ENCODE results near the gene SEMA5B.

DNA sequence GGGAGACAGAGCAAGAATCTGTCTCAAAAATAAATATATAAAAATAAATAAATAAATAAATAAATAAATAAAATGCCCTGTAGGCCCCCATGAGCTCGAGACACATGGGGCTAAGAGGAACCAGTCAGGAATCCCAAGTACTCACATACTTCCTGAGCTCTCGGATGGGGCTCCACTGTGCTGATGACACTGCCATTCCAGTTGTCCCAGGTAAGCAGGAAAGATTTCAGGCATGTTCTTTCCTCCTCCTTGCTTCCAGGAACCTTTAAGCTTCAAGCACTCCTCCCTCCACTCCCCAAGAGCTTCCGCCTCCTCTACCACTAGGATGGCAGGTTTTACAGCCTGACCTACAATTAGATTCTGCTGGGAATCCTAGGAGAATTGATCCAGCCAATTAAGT, 119.3 kb downstream of the SEMA5B start:
- TF ChIP-seq EZH2 (IDR thresholded peaks at IDR 0.05; ENCODE audit: borderline replicate concordance, insufficient read depth, low read length, poor library complexity, severe bottlenecking) (no peak), SMC3 (conservative IDR thresholded peaks at IDR 0.05; ENCODE audit: poor library complexity) (no peak), RAD21 (conservative IDR thresholded peaks at IDR 0.05) (no peak), EP300 (conservative IDR thresholded peaks at IDR 0.05; ENCODE audit: poor library complexity, severe bottlenecking) (no peak), REST (IDR thresholded peaks at IDR 0.05; ENCODE audit: borderline replicate concordance) (no peak), POLR2AphosphoS5 (IDR thresholded peaks at IDR 0.05) (no peak), TAF1 (IDR thresholded peaks at IDR 0.05; ENCODE audit: low read depth) (no peak), MXI1 (conservative IDR thresholded peaks at IDR 0.05; ENCODE audit: poor library complexity, severe bottlenecking) (no peak)
- TF ChIP-seq, protein P1, sequence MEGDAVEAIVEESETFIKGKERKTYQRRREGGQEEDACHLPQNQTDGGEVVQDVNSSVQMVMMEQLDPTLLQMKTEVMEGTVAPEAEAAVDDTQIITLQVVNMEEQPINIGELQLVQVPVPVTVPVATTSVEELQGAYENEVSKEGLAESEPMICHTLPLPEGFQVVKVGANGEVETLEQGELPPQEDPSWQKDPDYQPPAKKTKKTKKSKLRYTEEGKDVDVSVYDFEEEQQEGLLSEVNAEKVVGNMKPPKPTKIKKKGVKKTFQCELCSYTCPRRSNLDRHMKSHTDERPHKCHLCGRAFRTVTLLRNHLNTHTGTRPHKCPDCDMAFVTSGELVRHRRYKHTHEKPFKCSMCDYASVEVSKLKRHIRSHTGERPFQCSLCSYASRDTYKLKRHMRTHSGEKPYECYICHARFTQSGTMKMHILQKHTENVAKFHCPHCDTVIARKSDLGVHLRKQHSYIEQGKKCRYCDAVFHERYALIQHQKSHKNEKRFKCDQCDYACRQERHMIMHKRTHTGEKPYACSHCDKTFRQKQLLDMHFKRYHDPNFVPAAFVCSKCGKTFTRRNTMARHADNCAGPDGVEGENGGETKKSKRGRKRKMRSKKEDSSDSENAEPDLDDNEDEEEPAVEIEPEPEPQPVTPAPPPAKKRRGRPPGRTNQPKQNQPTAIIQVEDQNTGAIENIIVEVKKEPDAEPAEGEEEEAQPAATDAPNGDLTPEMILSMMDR (IDR thresholded peaks at IDR 0.05; ENCODE audit: poor library complexity, severe bottlenecking), result no peak
